ENCODE measurements around the gene LIF. TPM values are rescaled to one million over a fixed set of nuclear protein-coding genes. Genes with fewer than 3 reads are reported as not detected.

The LIF gene
- total and polyA plus RNA-seq, 4 donors = 0.77 to 26.1 (median 5.1) TPM

- H3K27me3 ChIP-seq (ENCODE audit: control insufficient read depth in 3 of 3, insufficient read depth in 3 of 3, low read length in 2 of 3) = no peaks in the 10 kb centered on the region
- H3K4me3 ChIP-seq = no peak overlapping the region
- no peak for ATAC-seq (ENCODE audit: insufficient read depth, low FRiP score)
- H3K27ac ChIP-seq (ENCODE audit: low read depth in 1 of 2, low read length in 1 of 2) = peak overlapping the region in 1 of 2 donors; percentile 43
- H3K36me3 ChIP-seq (ENCODE audit: control insufficient read depth in 4 of 4, insufficient read depth in 4 of 4, low read length in 4 of 4) = no peaks in the 10 kb centered on the region
- no peaks in the 10 kb centered on the region for H3K9me3 ChIP-seq (ENCODE audit: control insufficient read depth in 4 of 4, insufficient read depth in 3 of 4, low read length in 3 of 4)
- WGBS, 2 donors = 61 to 81% methylated on average over 3 of the region's 3 CpGs
- no peak for DNase-seq
- TF ChIP-seq CTCF (IDR thresholded peaks at IDR 0.05; ENCODE audit: control extremely low read depth, extremely low read depth) = no peak
- H3K9ac ChIP-seq (ENCODE audit: insufficient read depth in 1 of 2, low read length in 2 of 2) = no peak overlapping the region
- H3K4me1 ChIP-seq (ENCODE audit: control insufficient read depth in 5 of 5, insufficient read depth in 5 of 5, low read length in 5 of 5) = peaks cover 5 to 35% (median 17%) of the 10 kb centered on the region in 5 donors
Observed at GRCh38 chr22:30193031-30193775, 53.4 kb downstream of the LIF start.

GRCh38 chr22:30192427-30192826, 54.1 kb downstream of the LIF start:
- H3K27me3 ChIP-seq (ENCODE audit: control insufficient read depth in 3 of 3, insufficient read depth in 3 of 3, low read length in 2 of 3) = no peaks in the 10 kb centered on the region
- DNase-seq = no peak
- TF ChIP-seq CTCF (IDR thresholded peaks at IDR 0.05; ENCODE audit: control extremely low read depth, extremely low read depth) = no peak
- no peak overlapping the region for H3K27ac ChIP-seq (ENCODE audit: low read depth in 1 of 2, low read length in 1 of 2)
- peaks cover 6 to 40% (median 17%) of the 10 kb centered on the region in 5 donors for H3K4me1 ChIP-seq (ENCODE audit: control insufficient read depth in 5 of 5, insufficient read depth in 5 of 5, low read length in 5 of 5)
- no peaks in the 10 kb centered on the region for H3K9me3 ChIP-seq (ENCODE audit: control insufficient read depth in 4 of 4, insufficient read depth in 3 of 4, low read length in 3 of 4)
- no peak overlapping the region for H3K4me3 ChIP-seq
- ATAC-seq (ENCODE audit: insufficient read depth, low FRiP score) = no peak
- H3K36me3 ChIP-seq (ENCODE audit: control insufficient read depth in 4 of 4, insufficient read depth in 4 of 4, low read length in 4 of 4) = no peaks in the 10 kb centered on the region
- no peak overlapping the region for H3K9ac ChIP-seq (ENCODE audit: insufficient read depth in 1 of 2, low read length in 2 of 2)
- WGBS, 2 donors = 51 to 61% methylated on average over 1 of the region's 1 CpG

GRCh38 chr22:30191040-30191701, 55.4 kb downstream of the LIF start:
- Histone ChIP-seq H3K27ac (ENCODE audit: low read depth in 1 of 2, low read length in 1 of 2) (no peak overlapping the region), H3K9ac (ENCODE audit: insufficient read depth in 1 of 2, low read length in 2 of 2) (no peak overlapping the region), H3K36me3 (ENCODE audit: control insufficient read depth in 4 of 4, insufficient read depth in 4 of 4, low read length in 4 of 4) (no peaks in the 10 kb centered on the region), H3K4me3 (no peak overlapping the region), H3K9me3 (ENCODE audit: control insufficient read depth in 4 of 4, insufficient read depth in 3 of 4, low read length in 3 of 4) (no peaks in the 10 kb centered on the region), H3K4me1 (ENCODE audit: control insufficient read depth in 5 of 5, insufficient read depth in 5 of 5, low read length in 5 of 5) (peaks cover 3 to 40% (median 7%) of the 10 kb centered on the region in 5 donors), H3K27me3 (ENCODE audit: control insufficient read depth in 3 of 3, insufficient read depth in 3 of 3, low read length in 2 of 3) (no peaks in the 10 kb centered on the region)
- TF ChIP-seq CTCF (IDR thresholded peaks at IDR 0.05; ENCODE audit: control extremely low read depth, extremely low read depth) = no peak
- no peak for ATAC-seq (ENCODE audit: insufficient read depth, low FRiP score)
- no peak for DNase-seq
- WGBS, 2 donors = 82 to 84% methylated on average over 3 of the region's 3 CpGs

Measured in lung (tissue), 12 donors.